COLO829 (cell line): ENCODE measurements around the gene MIER2.

Experiments used
- DNase-seq: peaks from one replicate; pipeline ENCODE4 v3.0.0; 2012; ENCODE audit warnings: low spot score

MIER2 gene

GRCh38 chr19:378706-379105, 34.1 kb upstream of the MIER2 start:
- DNase-seq: no peak

- no peak for DNase-seq
Measured at GRCh38 chr19:377801-378581, 33.4 kb upstream of the MIER2 start.

- DNase-seq: no peak
Measured at GRCh38 chr19:376111-376470, 31.5 kb upstream of the MIER2 start.

- DNase-seq: no peak
Measured at GRCh38 chr19:375395-376110, 31.0 kb upstream of the MIER2 start.

- no peak for DNase-seq
Measured at GRCh38 chr19:374886-375235, 30.3 kb upstream of the MIER2 start.

- DNase-seq: no peak
Measured at GRCh38 chr19:374183-374885, 29.7 kb upstream of the MIER2 start.

- no peak for DNase-seq
Measured at GRCh38 chr19:373391-374182, 29.0 kb upstream of the MIER2 start.

- no peak for DNase-seq
Measured at GRCh38 chr19:372306-372890, 27.8 kb upstream of the MIER2 start.

GRCh38 chr19:371501-372168, 27.0 kb upstream of the MIER2 start:
- DNase-seq: no peak

- no peak for DNase-seq
Measured at GRCh38 chr19:370641-371330, 26.2 kb upstream of the MIER2 start.

GRCh38 chr19:369876-370275, 25.3 kb upstream of the MIER2 start:
- DNase-seq: no peak

GRCh38 chr19:369256-369655, 24.7 kb upstream of the MIER2 start:
- no peak for DNase-seq

GRCh38 chr19:368630-369024, 24.0 kb upstream of the MIER2 start:
- no peak for DNase-seq

GRCh38 chr19:367963-368629, 23.5 kb upstream of the MIER2 start:
- no peak for DNase-seq

GRCh38 chr19:367561-367960, 23.0 kb upstream of the MIER2 start:
- no peak for DNase-seq

GRCh38 chr19:366951-367350, 22.4 kb upstream of the MIER2 start:
- DNase-seq: no peak

GRCh38 chr19:366205-366783, 21.7 kb upstream of the MIER2 start:
- DNase-seq: no peak

GRCh38 chr19:364496-365287, 20.1 kb upstream of the MIER2 start:
- DNase-seq: no peak

- DNase-seq: no peak
Measured at GRCh38 chr19:362683-363082, 18.1 kb upstream of the MIER2 start.
